Measurements from ENCODE around the gene ZFHX3. TPM values are rescaled to one million over a fixed set of nuclear protein-coding genes. Genes with fewer than 3 reads are reported as not detected.

Gene ZFHX3
- total and polyA plus RNA-seq, 2 of the 8 experiments (the other 6 are each of a cell fraction or from before 2014, with no cell fraction given): 0.08 to 0.99 TPM

DNA sequence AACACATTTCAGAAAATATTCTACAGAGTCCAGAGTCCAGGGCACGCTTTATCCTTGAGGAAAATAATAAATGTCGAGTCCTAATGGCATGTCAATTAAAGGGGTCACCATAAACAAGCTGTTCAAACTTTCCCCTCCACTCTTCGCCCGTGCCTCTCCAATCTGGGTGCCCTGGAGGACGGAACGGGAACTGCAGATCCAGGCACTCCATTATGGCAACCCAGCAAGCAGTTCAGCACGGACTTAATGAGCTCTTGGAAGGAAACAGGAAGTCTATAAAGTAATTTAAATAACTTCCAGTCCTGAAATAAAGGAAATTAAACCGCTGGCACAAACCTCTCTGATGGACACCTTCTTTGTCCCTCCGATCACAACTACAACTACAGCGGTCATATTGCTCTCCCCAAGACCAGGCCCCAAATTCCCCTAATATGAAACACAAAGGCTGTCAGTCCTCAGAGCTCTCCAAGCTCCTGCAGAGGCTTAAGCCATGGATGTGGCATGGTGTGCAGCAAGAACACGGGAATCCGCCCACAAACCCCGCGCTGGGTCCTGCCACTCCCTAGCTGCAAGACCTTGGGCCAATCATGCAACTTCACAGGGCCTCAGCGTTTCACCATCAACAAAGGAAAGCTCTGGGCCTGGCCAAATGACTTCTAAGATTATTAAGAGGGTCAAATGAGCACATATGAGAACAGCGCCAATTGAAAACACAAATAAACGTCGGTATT lies 52.6 kb downstream of the ZFHX3 start (continued):
- TF ChIP-seq EZH2 (IDR thresholded peaks at IDR 0.05; ENCODE audit: low read depth, low read length, severe bottlenecking): no peak
